Endothelial cell of umbilical vein (primary cell): ENCODE data around the gene AARS2. TPM values are rescaled to one million over a fixed set of nuclear protein-coding genes. Genes with fewer than 3 reads are reported as not detected.

Experiments
- BruUV-seq: library from RNA; stranded (reverse); fragments of 400-500 nt; replicated peaks from 2 replicates; lab custom pipeline; 2021; lab: Mats Ljungman, UMichigan
- CTCF ChIA-PET: fragments of 300-600, 350-600 bp; sonication (Branson Sonifier 250); formaldehyde crosslinking; loops from one replicate; lab custom pipeline; 2021; ENCODE audit warnings: antibody characterized with exemption, inconsistent platforms; lab: Charles Lee
- POLR2A ChIA-PET: fragments of 300-600, 350-600 bp; sonication (Branson Sonifier 250); formaldehyde crosslinking; loops from one replicate; lab custom pipeline; 2021; ENCODE audit warnings: antibody characterized with exemption, inconsistent platforms; lab: Charles Lee
- DNase-seq: peaks from one replicate; pipeline ENCODE4 v3.0.0-alpha.2; 2011; ENCODE audit warnings: low read depth, low spot score
- FAIRE-seq: peaks from 2 replicates; lab custom pipeline; 2011; peaks lifted over from hg19 to GRCh38; lab: Jason Lieb, UNC
- H2AFZ ChIP-seq: 2 replicates; pipeline ENCODE4 v1.6.0; 2012; ENCODE audit warnings: low read depth, low read length, control low read depth, inconsistent platforms
- H3K27ac ChIP-seq: 2 replicates; pipeline ENCODE4 v1.5.1; 2011; ENCODE audit warnings: low read depth, mild to moderate bottlenecking, control low read depth, low read length, moderate library complexity; ENCODE audit not compliant: insufficient read depth
- H3K27me3 ChIP-seq, 2 experiments: 2 replicates each; pipeline versions ENCODE4 v1.6.0 to v1.6.1; 2011; ENCODE audit warnings: low read length in 2 of 2, mixed read lengths in 1 of 2; ENCODE audit not compliant: control insufficient read depth in 2 of 2, insufficient read depth in 2 of 2
- H3K36me3 ChIP-seq, 2 experiments: 2 replicates in 1 of 2; 3 replicates in 1 of 2; pipeline ENCODE4 v1.5.1; 2011; ENCODE audit warnings: low read length in 2 of 2, mild to moderate bottlenecking in 1 of 2, moderate library complexity in 1 of 2; ENCODE audit not compliant: control insufficient read depth in 2 of 2, insufficient read depth in 2 of 2; ENCODE audit errors: extremely low read depth in 1 of 2
- H3K4me1 ChIP-seq: 3 replicates; pipeline ENCODE4 v1.5.1; 2011; ENCODE audit warnings: mild to moderate bottlenecking, low read length; ENCODE audit not compliant: control insufficient read depth, insufficient read depth; ENCODE audit errors: extremely low read depth
- H3K4me2 ChIP-seq: 2 replicates; pipeline ENCODE4 v1.6.1; 2011; ENCODE audit warnings: low read length, control low read depth, mixed read lengths; ENCODE audit not compliant: insufficient read depth
- H3K4me3 ChIP-seq, 3 experiments: fragments of 200-600 bp in 1 of 3; sonication (generic), shearing (Covaris generic) in 1 of 3; replicated peaks in 1 of 3; 2 replicates each; pipeline ENCODE4 v1.5.1; 2011 to 2016; ENCODE audit warnings: control low read depth in 3 of 3, low read length in 3 of 3, mild to moderate bottlenecking in 2 of 3, inconsistent platforms in 1 of 3, low read depth in 1 of 3, moderate library complexity in 1 of 3; ENCODE audit not compliant: insufficient read depth in 1 of 3
- H3K79me2 ChIP-seq: 2 replicates; pipeline ENCODE4 v1.6.0; 2012; ENCODE audit warnings: low read length, inconsistent platforms; ENCODE audit not compliant: control insufficient read depth, insufficient read depth
- H3K9ac ChIP-seq: replicated peaks from 2 replicates; pipeline ENCODE3; 2011; ENCODE audit warnings: low read length, control low read depth; ENCODE audit not compliant: insufficient read depth; ENCODE audit errors: extremely low read depth
- H3K9me1 ChIP-seq: replicated peaks from 3 replicates; pipeline ENCODE4 v1.6.0; 2011; ENCODE audit warnings: mild to moderate bottlenecking, low read length; ENCODE audit not compliant: control insufficient read depth, insufficient read depth; ENCODE audit errors: extremely low read depth
- H3K9me3 ChIP-seq: replicated peaks from 2 replicates; pipeline ENCODE4 v1.5.1; 2012; ENCODE audit warnings: low read length, inconsistent platforms; ENCODE audit not compliant: control insufficient read depth, insufficient read depth
- H4K20me1 ChIP-seq: replicated peaks from 2 replicates; pipeline ENCODE3; 2011; ENCODE audit warnings: mild to moderate bottlenecking, low read length; ENCODE audit not compliant: control insufficient read depth, insufficient read depth; ENCODE audit errors: extremely low read depth
- CTCF ChIP-seq, 2 donors: IDR thresholded peaks; 1 replicate in 1 of 2; 2 replicates in 1 of 2; pipeline ENCODE4 v1.5.1; 2011; ENCODE audit warnings: low read length in 2 of 2, mild to moderate bottlenecking in 2 of 2, moderate library complexity in 2 of 2, control low read depth in 1 of 2, inconsistent platforms in 1 of 2, low read depth in 1 of 2; ENCODE audit not compliant: insufficient read depth in 1 of 2; ENCODE audit errors: extremely low read depth in 1 of 2
- GATA2 ChIP-seq: IDR thresholded peaks from 2 replicates; pipeline ENCODE4 v1.7.0; 2011; ENCODE audit warnings: low read depth, mild to moderate bottlenecking, moderate library complexity, mixed read lengths, low read length; ENCODE audit not compliant: insufficient read length, insufficient read depth
- POLR2A ChIP-seq: IDR thresholded peaks from 2 replicates; pipeline ENCODE4 v1.6.1; 2012; ENCODE audit warnings: low read depth, mild to moderate bottlenecking, control low read depth, low read length
- POLR2AphosphoS5 ChIP-seq: IDR thresholded peaks from 2 replicates; pipeline ENCODE4 v1.6.1; 2012; ENCODE audit warnings: low read depth, mild to moderate bottlenecking, control low read depth, low read length, moderate library complexity; ENCODE audit not compliant: insufficient read depth
- dilution Hi-C: fragments of 300-500 bp; cut with MboI; formaldehyde crosslinking; loops from one replicate; pipeline ENCODE4 v1.15.0; 2019; ENCODE audit warnings: low sequenced_read_pairs; ENCODE audit not compliant: extremely low pct_ligation_motif_present
- intact Hi-C: fragments of 100-400 bp; cut with micrococcal nuclease; formaldehyde crosslinking; loops from one replicate; pipeline ENCODE4 v1.10.0; 2022
- polyA plus RNA-seq, 4 experiments: library from polyadenylated mRNA; depleted of rRNA in 3 of 4; stranded (reverse) in 3 of 4; unstranded in 1 of 4; fragments of >200 nt; gene quantifications; 2 replicates each; pipeline versions ENCODE4 v1.2.1 to v1.2.3, GENCODE V29; 2011 to 2012; ENCODE audit warnings: missing spikeins in 1 of 4
- total RNA-seq: library from RNA; stranded (reverse); gene quantifications from 2 replicates; pipeline ENCODE4 v1.2.3, GENCODE V29; 2021

The AARS2 gene
- total and polyA plus RNA-seq, 2 donors (not counting 3 experiments of a cell fraction or from before 2014, with no cell fraction given): 8.3 to 17.9 TPM

DNA sequence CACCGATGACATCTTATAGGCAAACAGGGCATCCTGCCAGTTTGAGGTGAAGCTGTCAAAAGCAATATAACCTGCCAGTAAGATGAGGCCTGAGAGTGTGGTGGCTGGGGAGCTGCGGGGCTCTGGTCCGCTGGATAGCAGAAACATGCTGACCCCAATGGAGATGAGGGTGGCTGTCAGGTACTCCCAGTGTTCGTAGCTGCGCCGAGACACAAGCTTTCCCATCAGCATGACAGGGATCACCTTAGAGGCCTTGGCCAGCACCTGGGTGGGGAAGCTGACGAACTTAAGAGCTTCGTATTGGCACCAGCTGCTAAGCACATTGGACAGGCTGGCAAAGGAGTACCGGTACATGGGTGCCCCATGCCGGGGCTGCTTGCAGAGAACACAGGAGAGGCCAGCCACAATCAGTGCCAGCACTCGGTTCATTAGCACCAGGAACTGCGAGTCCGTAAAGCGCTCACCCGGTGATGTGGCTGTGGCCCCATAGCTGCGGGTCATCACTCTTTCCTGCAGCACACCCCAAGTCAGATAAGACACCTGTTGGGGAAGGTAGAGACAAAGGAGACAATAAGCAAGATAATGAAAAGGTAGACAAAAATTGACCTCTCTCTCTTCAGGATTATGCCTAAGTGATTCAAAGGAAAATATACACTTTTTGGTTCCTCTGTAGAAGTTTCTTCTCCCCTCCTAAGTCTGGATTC, 57.9 kb downstream of the AARS2 start:
- ChIA-PET CTCF (interaction anchor here (1.2 to 3.3 kb wide), 4 partner anchors 9 to 83 kb away, joined by 7 to 38 read pairs (median 22); partner anchors contain the start of gene HSP90AB1), POLR2A (interaction anchor here (2.9 kb wide), 1 partner anchor 9 kb away, joined by 49 read pairs; the partner anchor contains the start of gene HSP90AB1)
- Histone ChIP-seq H2AFZ (no peak overlapping the region), H3K27me3 (no peaks in the 10 kb centered on the region), H3K4me2 (peak overlapping the region; percentile 63), H3K9me1 (no peaks in the 10 kb centered on the region), H3K27ac (no peak overlapping the region), H3K36me3 (peaks cover 34 to 55% of the 10 kb centered on the region in 2 experiments), H3K79me2 (peaks cover 42% of the 10 kb centered on the region), H3K9ac (no peak overlapping the region), H3K4me1 (peaks cover 19% of the 10 kb centered on the region), H3K4me3 (no peak overlapping the region), H3K9me3 (no peaks in the 10 kb centered on the region), H4K20me1 (peaks cover 2% of the 10 kb centered on the region)
- DNase-seq: no peak
- no TSS peak for BruUV-seq
- FAIRE-seq: peak; percentile 26
- intact Hi-C loops: no loop called here
- dilution Hi-C loops: no loop called here
- TF ChIP-seq POLR2A (peak; percentile 53), POLR2AphosphoS5 (peak; percentile 66), CTCF (IDR thresholded peaks at IDR 0.05; ENCODE audit: extremely low read depth in 1 of 2, insufficient read depth in 1 of 2, low read depth in 1 of 2, low read length in 2 of 2) (no peak), GATA2 (no peak)
